HG03460 (cell line): Measurements from ENCODE around the gene RBM22.

Experiments used
- ATAC-seq: cut with Tn5 transposase; IDR thresholded peaks from one replicate; pipeline ENCODE4 v1.9.1; 2021; ENCODE audit not compliant: unreplicated experiment

The RBM22 gene

DNA sequence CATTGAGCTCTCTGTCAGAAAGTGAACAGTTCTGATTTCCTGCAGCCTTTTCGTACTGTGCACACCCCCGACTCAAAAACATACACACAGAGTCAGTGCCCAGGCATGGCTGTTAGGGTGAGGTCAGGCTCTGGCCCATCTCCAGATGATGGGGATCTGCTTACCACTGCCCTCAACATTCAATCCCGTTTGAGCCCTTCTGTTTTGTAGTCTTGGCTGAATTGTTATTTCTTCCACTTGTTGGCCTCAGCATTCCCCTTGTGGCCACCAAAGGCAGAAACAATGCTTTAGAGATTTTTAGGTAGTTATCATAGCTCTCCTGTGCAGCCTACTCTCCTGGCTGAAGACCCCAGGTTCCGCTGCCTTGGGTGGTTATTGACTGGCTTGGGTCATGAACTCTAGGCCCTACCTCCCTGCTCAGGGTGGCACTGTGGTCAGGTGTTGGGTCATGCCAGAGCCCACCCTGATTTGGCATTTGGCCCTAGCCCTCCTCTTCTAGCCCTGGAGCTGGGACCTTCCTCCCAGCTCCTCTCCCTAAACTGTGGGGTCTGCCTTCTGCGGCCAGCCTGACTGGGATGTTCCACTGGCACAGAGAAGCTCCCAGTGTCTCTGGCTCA lies 47.6 kb downstream of the RBM22 start:
- ATAC-seq, result no peak

DNA sequence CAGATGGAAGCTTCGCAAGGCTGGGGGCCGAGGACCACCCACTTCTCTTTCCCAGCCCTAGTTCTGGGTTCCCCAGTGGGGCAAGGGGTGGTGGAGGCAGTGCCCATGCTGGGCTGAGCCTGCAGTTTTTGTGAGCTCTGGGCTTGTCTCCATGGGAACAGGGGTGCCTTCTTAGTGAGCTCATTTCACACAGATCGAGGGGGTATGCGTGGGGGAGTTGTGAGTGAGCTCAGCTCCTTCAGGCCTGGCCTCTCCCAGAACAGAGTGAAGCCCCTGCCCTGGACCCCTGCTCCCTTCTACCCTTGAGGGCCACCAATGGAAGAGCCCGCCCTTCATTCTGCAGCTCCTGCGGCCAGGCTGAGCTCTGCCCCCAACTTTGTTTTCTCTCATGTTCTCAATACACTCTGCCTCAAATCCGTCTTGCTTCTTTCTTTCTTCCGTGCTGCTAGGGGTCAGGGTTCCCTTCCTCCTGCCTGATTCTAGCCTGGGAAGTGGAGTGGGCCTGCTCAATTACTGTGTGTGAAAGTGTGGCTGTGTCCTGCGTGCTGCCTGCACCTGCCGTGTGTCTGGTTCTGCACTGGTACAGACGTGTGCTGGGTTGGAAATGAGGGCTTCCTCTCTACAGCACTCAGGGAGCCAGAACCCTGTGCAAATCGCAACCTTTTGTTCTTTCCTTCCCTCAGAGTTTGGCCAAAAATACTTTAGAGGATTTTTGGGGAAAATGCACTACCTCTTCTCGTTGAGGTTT lies 48.8 kb downstream of the RBM22 start:
- ATAC-seq, result no peak

DNA sequence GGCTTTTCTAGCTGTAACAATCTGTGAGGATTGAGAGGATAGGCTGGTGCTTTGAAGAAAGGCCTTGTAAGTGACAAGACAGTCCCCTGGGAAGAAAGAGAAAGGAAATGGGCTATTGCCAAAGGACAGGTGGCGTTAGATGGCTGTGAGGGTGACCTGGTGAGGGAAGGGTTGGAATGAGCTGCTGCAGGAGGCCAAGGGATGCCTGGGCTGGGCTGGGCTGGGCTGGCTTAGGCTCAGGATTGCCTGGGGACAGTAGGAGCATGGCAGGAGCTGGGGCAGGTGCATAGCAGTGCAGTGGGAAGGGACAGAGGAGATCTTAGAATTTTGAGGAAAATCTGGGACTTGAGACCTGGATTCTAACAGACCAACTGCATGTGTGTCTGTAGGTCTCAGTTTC lies 49.5 kb downstream of the RBM22 start:
- ATAC-seq, result no peak

DNA sequence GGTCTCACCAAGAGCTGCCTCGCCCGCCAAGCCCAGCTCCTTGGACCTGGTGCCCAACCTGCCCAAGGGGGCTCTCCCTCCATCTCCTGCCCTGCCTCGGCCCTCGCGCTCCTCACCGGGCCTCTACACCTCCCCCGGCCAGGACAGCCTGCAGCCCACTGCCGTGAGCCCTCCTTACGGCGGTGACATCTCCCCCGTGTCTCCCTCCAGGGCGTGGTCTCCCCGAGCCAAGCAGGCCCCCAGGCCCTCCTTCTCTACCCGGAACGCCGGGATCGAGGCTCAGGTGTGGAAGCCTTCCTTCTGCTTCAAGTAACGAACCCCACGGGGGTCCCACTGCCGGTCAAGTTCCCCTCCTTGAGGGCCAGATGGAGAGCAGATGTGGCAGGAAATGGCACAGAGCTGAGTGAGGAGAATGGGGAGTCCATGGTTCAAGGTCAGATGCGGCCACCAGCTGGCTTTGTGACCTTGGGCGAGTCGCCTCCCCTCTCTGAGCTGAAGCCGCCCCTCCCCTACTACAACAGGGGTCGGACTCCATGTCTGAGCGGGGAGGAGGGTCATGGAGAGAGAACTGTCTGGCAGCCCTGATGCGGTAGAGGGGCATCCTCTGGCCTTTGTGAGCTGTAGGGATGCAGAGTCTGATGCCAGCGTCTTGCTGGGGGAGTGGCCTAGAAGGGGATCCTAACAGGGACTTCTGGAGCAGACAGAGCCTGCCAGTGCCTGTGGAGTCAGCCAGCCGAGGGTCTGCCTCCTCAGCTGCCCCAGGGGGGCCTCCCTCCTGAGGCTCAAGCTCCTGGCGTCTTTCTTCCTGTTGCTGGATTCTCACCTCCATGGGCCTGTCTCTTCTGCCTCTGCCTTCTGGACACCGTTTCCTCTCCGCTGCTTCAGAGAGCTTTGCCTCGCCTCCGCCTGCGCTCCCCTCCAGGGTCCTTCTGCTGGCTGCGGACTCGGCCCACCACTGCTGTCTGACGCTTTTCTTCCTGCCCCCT lies 50.5 kb downstream of the RBM22 start:
- ATAC-seq, result no peak

DNA sequence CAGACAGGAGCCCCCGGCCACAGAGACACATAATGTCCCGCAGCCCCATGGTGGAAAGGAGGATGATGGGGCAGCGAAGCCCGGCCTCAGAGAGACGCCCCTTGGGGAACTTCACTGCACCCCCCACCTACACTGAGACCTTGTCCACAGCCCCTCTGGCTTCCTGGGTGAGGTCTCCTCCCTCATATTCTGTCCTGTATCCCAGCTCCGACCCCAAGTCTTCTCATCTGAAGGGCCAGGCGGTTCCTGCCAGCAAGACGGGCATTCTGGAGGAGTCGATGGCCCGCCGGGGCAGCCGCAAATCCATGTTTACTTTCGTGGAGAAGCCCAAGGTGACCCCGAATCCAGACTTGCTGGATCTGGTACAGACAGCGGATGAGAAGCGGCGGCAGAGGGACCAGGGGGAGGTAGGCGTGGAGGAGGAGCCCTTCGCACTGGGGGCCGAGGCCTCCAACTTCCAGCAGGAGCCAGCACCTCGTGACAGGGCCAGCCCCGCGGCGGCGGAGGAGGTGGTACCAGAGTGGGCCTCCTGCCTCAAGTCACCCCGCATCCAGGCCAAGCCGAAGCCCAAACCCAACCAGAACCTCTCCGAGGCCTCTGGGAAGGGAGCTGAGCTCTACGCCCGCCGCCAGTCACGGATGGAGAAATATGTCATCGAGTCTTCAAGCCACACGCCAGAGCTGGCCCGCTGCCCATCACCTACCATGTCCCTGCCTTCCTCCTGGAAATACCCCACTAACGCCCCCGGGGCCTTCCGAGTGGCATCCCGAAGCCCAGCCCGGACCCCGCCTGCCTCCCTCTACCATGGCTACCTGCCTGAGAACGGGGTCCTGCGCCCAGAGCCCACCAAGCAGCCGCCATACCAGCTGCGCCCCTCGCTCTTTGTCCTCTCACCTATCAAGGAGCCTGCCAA lies 51.5 kb downstream of the RBM22 start:
- no peak for ATAC-seq

DNA sequence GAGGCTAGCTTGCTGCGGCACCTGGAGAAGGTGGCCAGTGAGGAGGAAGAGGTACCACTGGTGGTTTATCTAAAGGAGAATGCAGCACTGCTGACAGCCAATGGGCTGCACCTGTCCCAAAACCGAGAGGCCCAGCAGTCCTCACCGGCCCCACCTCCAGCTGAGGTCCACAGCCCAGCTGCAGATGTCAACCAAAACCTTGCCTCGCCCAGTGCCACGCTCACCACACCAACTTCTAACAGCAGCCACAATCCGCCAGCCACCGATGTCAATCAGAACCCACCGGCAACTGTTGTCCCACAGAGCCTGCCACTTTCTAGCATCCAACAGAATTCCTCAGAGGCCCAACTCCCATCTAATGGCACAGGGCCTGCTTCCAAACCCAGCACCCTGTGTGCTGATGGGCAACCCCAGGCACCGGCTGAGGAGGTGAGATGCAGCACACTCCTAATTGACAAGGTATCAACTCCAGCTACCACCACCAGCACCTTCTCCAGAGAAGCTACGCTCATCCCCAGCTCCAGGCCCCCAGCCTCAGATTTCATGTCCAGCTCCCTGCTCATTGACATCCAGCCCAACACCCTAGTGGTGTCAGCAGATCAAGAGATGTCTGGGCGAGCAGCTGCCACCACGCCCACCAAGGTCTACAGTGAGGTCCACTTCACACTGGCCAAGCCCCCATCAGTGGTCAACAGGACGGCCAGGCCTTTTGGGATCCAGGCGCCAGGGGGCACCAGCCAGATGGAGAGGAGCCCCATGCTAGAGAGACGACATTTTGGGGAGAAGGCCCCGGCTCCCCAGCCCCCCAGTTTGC lies 52.4 kb downstream of the RBM22 start:
- no peak for ATAC-seq

DNA sequence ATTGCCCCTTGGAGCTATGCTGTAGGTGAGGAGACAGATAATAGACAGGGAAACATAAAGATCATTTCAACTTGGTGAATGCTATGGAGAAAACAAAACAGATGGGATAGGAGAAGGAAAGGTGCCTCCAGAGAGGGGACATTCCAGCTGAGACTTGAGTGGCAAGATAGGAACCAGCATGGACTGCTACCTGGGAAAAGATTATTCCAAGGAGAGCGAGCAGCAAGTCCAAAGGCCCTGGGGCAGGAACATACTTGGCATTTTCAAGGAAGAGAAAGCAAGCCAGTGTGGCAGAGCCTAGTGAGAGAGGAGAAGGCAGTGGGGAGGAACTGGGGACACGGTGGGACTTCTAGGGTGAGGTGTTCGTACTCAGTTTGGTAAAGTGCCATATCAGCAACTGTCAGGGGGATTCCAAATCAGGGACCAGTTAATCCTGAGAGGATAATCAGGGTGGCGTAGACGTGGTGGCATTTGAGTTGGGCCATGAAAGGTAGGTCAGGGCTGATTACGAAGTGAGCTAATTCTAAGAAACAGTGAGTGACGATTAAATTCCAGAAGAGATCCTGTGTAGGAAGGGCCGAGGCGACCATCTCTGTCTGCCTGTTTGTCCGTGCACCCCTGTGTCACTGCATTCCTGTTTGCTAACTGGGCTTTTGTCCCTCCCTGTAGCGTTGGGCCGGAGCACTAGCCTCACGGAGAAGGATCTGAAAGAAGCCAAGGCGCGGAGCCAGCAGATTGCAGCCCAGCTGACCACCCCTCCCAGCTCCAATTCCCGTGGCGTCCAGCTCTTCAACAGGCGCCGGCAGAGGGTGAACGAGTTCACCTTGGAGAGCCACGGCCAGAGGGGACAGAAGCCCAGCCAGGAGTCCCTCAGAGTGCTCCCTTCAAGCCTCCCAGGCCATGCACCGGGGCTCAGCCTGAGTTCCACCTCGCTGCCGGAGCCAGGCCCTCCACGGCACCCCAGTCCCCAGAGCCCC lies 53.3 kb downstream of the RBM22 start:
- no peak for ATAC-seq

DNA sequence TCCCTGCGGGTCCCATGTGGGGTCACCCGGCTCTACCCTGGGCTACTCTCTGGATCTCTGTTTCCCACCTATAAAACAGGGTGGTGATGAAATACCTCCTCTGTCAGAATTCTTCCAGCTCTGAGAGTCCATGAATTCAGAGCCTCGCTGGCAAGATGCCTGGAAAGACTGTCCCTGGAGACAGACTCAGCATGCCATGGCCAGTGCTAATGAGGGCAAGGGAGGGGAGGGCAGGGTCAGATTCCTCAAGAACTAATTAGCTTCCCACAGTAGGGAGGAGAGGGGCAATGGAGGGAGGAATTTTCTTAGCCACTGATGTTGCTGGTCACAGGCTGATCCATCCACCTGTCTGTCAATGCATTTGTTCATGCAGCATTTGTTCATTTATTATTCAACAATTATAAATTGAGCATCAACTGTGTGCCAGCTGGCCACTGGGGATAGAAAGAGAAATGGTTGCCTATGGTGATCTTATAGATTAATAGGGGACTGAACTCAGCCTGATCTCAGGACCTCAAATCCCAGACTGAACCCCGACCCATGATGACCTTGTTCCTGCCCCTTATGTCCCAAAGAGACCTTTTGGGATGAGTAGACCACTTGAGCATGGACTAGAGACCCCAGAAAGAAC lies 55.7 kb downstream of the RBM22 start:
- no peak for ATAC-seq

DNA sequence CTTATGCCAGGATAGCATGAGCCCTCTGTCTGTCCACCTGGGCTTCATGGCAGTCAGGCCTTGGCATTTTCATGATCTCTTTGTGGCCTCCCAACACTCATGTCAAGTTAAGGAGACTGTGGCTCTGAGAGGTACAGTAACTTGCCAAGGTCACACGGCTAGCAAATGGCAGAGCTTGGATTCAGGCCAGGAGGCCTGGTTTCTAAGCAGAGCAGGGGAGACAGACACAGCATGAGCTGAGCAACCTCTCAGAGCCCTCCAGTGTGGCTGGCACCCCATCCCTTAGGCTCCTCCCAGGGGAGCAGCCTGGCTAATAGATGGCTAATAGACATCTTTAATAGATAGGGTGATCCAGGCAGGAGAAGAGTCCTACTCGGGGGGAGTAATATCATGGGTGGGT lies 56.3 kb downstream of the RBM22 start:
- ATAC-seq, result no peak

DNA sequence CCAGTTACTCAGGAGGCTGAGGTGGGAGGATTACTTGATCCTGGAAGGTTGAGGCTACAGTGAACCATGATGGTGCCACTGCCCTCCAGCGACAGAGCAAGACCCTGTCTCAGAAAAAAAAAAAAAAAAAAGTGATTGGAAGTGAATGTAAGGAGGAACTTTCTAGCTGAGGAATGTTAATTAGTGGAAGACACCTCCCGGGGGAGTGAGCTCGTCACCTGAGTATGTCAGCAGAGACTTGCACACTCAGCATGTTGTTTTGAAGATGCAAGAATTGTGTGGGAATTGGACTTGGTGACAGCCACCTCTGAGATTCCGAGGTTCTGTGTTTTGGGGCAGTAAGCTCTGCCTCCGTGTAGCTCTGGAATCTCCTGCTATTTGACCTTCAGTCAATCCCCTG lies 56.8 kb downstream of the RBM22 start:
- ATAC-seq, result no peak

DNA sequence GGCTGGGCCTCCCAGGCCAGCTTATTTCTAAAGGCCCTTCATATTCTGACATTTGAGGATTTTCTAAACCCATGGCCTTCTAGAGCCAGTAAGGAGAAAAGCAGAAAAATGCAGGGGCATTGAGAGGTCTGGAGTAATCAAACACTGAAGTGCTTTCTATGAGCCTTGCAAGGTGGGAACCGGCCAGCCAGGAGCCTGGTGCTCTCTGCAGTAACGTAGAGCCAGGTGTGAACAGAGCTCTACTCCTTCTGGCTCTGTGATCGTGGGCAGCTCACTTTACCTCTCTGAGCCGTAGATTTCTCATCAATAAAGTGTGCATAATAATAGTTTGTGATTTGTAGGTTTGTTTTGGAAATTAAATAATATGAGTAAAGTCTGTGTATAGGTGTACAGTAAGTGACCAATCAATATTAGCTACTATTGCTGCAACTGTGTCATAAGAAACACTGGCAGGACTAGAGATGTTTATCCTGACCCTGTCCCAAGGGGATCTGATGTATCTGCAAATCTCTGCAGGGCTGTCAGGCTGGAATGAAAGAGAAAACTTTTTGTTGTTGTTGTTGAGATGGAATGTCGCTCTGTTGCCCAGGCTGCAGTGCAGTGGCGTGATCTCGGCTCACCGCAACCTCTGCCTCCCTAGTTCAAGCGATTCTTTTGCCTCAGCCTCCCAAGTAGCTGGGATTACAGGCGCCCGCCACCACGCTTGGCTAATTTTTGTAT lies 57.7 kb downstream of the RBM22 start:
- ATAC-seq, result no peak

DNA sequence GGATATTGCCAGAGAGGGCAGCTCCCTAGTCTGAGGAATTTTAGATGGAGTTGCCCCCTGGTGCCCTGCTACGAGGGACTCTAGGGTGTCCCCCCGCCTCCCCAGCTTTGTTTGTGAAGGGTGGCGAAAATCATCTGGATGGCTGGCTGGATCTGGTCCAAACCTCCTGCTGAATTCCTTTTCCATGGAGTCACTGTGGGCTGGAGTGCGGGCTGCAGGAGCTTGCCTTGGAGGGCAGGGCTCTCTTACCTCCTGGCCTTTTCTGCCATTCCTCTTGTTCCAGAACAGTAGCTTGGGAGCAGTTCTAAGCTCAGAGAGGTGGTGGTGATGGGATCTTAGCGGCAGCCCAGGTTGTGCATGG lies 58.3 kb downstream of the RBM22 start:
- ATAC-seq, result no peak

DNA sequence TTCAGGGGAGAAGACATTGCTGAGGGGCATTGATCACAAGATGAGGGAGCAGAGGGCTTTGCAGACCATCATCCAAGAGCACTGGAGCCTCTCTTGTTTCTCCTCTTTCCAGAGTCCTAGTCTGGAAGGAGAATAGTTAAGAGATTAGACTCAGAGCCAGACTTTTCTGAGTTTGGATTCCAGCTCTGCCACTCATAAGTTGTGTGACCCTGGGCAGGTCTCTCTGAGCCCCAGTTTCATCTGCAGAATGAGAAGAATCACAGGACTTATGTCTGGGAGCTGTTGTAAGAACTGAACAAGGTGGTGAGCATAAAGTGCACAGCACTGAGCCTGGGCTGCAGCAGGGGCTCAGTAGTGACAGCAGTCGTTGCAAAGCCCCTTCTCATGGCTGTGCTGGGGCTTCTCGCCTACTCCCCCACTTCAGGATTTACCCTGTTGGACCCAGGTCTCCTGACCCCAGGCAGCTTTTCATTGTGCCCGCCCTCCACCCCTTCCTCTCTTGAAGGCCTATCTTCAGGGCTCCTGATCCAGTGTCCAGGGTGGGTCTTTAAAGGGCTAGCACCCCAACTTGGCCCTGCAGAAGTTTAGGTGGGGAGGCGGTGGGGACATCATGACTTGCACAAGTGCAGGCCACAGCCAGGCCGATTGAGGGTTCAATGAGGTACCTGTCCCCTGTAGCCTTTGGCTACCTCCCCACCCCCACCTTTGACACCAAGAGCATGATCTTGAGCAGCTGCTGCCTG lies 58.9 kb downstream of the RBM22 start:
- ATAC-seq, result no peak

DNA sequence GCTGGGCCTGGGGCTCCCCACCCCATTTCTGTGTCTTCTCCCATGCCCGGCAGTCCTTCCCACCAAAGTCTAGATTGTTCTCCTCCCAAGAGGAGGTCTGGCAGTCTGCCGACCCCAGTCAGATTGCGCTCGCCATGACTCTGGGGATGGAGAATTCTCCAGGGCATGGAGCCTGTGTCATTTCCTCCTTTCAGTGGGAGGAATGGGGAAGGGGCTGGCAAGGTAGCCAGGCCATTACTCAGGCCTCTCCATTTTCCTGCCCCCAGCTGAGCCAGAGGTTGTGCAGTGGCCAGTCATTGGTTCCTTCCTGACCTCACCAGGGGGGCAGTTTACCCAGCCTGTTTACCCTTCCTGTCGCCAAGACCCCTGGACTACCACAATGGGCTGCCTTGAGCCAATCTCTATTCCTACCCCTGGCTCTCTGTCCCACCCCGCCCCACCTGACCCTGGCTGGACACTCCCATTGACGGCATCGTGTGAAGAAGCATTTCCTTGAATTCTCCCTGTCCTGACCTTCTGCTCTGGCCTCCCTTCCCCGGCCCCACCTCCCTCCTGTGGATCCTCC lies 59.8 kb downstream of the RBM22 start:
- no peak for ATAC-seq
